H1 (cell line): Measurements from ENCODE around the gene VSIG2. TPM values are rescaled to one million over a fixed set of nuclear protein-coding genes. Genes with fewer than 3 reads are reported as not detected.

Source experiments
- CTCF ChIA-PET: fragments of 300-600 bp; sonication (Branson Sonifier 250); formaldehyde crosslinking; loops from one replicate; lab custom pipeline; 2021; ENCODE audit not compliant: partially characterized antibody; lab: Charles Lee
- POLR2A ChIA-PET: fragments of 300-600 bp; sonication (Branson Sonifier 250); formaldehyde crosslinking; loops from one replicate; lab custom pipeline; 2021; ENCODE audit warnings: inconsistent platforms; ENCODE audit not compliant: partially characterized antibody; lab: Charles Lee
- DNase-seq, 2 experiments: peaks; one replicate each; pipeline versions ENCODE4 v3.0.0 to v3.0.0-alpha.2; 2010 to 2022; ENCODE audit warnings: low spot score in 2 of 2, low read depth in 1 of 2, mixed read lengths in 1 of 2
- FAIRE-seq: peaks from 2 replicates; lab custom pipeline; 2011; peaks lifted over from hg19 to GRCh38; lab: Jason Lieb, UNC
- H2AFZ ChIP-seq: 2 replicates; pipeline ENCODE4 v1.8.1; 2012; ENCODE audit warnings: low read length, inconsistent platforms
- H2AK5ac ChIP-seq: 2 replicates; pipeline ENCODE4 v1.6.1; 2013; ENCODE audit warnings: low read depth, low read length
- H2BK120ac ChIP-seq: replicated peaks from 2 replicates; pipeline ENCODE3; 2013; ENCODE audit warnings: low read depth, low read length, inconsistent platforms
- H2BK12ac ChIP-seq: 2 replicates; pipeline ENCODE4 v1.6.1; 2013; ENCODE audit warnings: low read depth, low read length
- H2BK15ac ChIP-seq: 2 replicates; pipeline ENCODE4 v1.6.1; 2013; ENCODE audit warnings: low read length
- H2BK20ac ChIP-seq: 2 replicates; pipeline ENCODE4 v1.6.1; 2013; ENCODE audit warnings: low read length
- H2BK5ac ChIP-seq: 2 replicates; pipeline ENCODE4 v1.6.1; 2013; ENCODE audit warnings: low read depth, low read length
- H3K14ac ChIP-seq: 2 replicates; pipeline ENCODE4 v1.6.1; 2013; ENCODE audit warnings: inconsistent platforms; ENCODE audit not compliant: insufficient read length
- H3K18ac ChIP-seq: 2 replicates; pipeline ENCODE4 v1.6.1; 2013; ENCODE audit warnings: low read length; ENCODE audit errors: extremely low read depth
- H3K23ac ChIP-seq: 2 replicates; pipeline ENCODE4 v1.6.1; 2013; ENCODE audit warnings: inconsistent platforms; ENCODE audit not compliant: insufficient read length
- H3K23me2 ChIP-seq: 2 replicates; pipeline ENCODE4 v1.6.1; 2013; ENCODE audit warnings: low read depth, low read length
- H3K27ac ChIP-seq: 2 replicates; pipeline ENCODE4 v1.6.1; 2011; ENCODE audit warnings: low read depth, low read length, inconsistent platforms
- H3K27me3 ChIP-seq, 4 experiments: replicated peaks in 1 of 4; 1 replicate in 1 of 4; 2 replicates in 3 of 4; pipeline versions ENCODE4 v1.6.1 to v1.8.1; 2011 to 2013; ENCODE audit warnings: low read length in 3 of 4, mild to moderate bottlenecking in 3 of 4, inconsistent platforms in 2 of 4, mixed read lengths in 2 of 4, moderate library complexity in 1 of 4; ENCODE audit not compliant: control insufficient read depth in 3 of 4, insufficient read depth in 3 of 4; ENCODE audit errors: extremely low read depth in 1 of 4
- H3K36me3 ChIP-seq, 4 experiments: 2 replicates each; pipeline versions ENCODE4 v1.6.1 to v1.8.1; 2011 to 2013; ENCODE audit warnings: mild to moderate bottlenecking in 4 of 4, low read length in 3 of 4, moderate library complexity in 2 of 4, control low read depth in 1 of 4, inconsistent platforms in 1 of 4; ENCODE audit not compliant: insufficient read depth in 4 of 4, control insufficient read depth in 2 of 4
- H3K4ac ChIP-seq: replicated peaks from 2 replicates; pipeline ENCODE3; 2013; ENCODE audit warnings: low read length, low read depth, mixed read lengths, inconsistent platforms; ENCODE audit not compliant: insufficient read length
- H3K4me1 ChIP-seq, 4 experiments: replicated peaks in 1 of 4; 1 replicate in 1 of 4; 2 replicates in 3 of 4; pipeline versions ENCODE4 v1.6.1 to v1.8.1; 2011 to 2013; ENCODE audit warnings: low read length in 3 of 4, inconsistent platforms in 2 of 4, mixed read lengths in 1 of 4; ENCODE audit not compliant: insufficient read depth in 4 of 4, control insufficient read depth in 3 of 4
- H3K4me2 ChIP-seq, 2 experiments: 2 replicates each; pipeline versions ENCODE4 v1.6.1 to v1.8.1; 2011 to 2013; ENCODE audit warnings: low read depth in 2 of 2, low read length in 2 of 2, control low read depth in 1 of 2, inconsistent platforms in 1 of 2, mild to moderate bottlenecking in 1 of 2; ENCODE audit not compliant: insufficient read depth in 1 of 2
- H3K4me3 ChIP-seq, 4 experiments: fragments of 200-600, 300-600 bp in 1 of 4; sonication (generic), shearing (Covaris generic), sonication (Bioruptor Twin) in 1 of 4; 2 replicates each; pipeline versions ENCODE4 v1.5.1 to v1.8.1; 2011 to 2016; ENCODE audit warnings: low read length in 4 of 4, low read depth in 3 of 4, control low read depth in 2 of 4, inconsistent platforms in 2 of 4, mild to moderate bottlenecking in 2 of 4, mixed read lengths in 1 of 4, moderate library complexity in 1 of 4; ENCODE audit not compliant: insufficient read depth in 2 of 4; ENCODE audit errors: extremely low read depth in 1 of 4
- H3K56ac ChIP-seq: replicated peaks from 2 replicates; pipeline ENCODE3; 2013; ENCODE audit warnings: low read depth, mild to moderate bottlenecking, mixed read lengths, low read length, inconsistent platforms; ENCODE audit not compliant: insufficient read length
- H3K79me1 ChIP-seq: 2 replicates; pipeline ENCODE4 v1.6.1; 2013; ENCODE audit warnings: low read depth, low read length, control low read depth
- H3K79me2 ChIP-seq, 2 experiments: 2 replicates each; pipeline versions ENCODE4 v1.6.1 to v1.8.1; 2012 to 2013; ENCODE audit warnings: low read length in 2 of 2, mild to moderate bottlenecking in 2 of 2, inconsistent platforms in 1 of 2; ENCODE audit not compliant: insufficient read depth in 2 of 2, control insufficient read depth in 1 of 2
- H3K9ac ChIP-seq, 4 experiments: replicated peaks in 1 of 4; 1 replicate in 1 of 4; 2 replicates in 3 of 4; pipeline versions ENCODE4 v1.6.1 to v1.8.1; 2011 to 2013; ENCODE audit warnings: low read depth in 3 of 4, low read length in 3 of 4, control low read depth in 2 of 4, mild to moderate bottlenecking in 2 of 4, moderate library complexity in 2 of 4, inconsistent platforms in 1 of 4; ENCODE audit errors: extremely low read depth in 1 of 4
- H3K9me3 ChIP-seq, 2 experiments: 2 replicates each; pipeline versions ENCODE4 v1.6.1 to v1.8.1; 2012 to 2013; ENCODE audit warnings: mild to moderate bottlenecking in 2 of 2, moderate library complexity in 2 of 2, control low read depth in 1 of 2, inconsistent platforms in 1 of 2, low read depth in 1 of 2, low read length in 1 of 2, mixed read lengths in 1 of 2; ENCODE audit not compliant: insufficient read depth in 2 of 2
- H4K20me1 ChIP-seq, 2 experiments: replicated peaks in 1 of 2; 2 replicates each; pipeline versions ENCODE3 to v1.8.1; 2011 to 2013; ENCODE audit warnings: inconsistent platforms in 2 of 2, low read length in 2 of 2, mild to moderate bottlenecking in 1 of 2; ENCODE audit not compliant: insufficient read depth in 2 of 2, control insufficient read depth in 1 of 2
- H4K5ac ChIP-seq: 2 replicates; pipeline ENCODE4 v1.6.1; 2013; ENCODE audit warnings: low read length, low read depth, mixed read lengths, inconsistent platforms; ENCODE audit not compliant: insufficient read length
- H4K8ac ChIP-seq: 2 replicates; pipeline ENCODE4 v1.8.0; 2013; ENCODE audit warnings: mild to moderate bottlenecking, moderate library complexity, low read length, inconsistent platforms; ENCODE audit not compliant: insufficient read depth; ENCODE audit errors: extremely low read depth
- H4K91ac ChIP-seq: replicated peaks from 2 replicates; pipeline ENCODE3; 2013; ENCODE audit warnings: low read length, mixed read lengths, inconsistent platforms; ENCODE audit not compliant: insufficient read length
- CBX8 ChIP-seq: fragments of 300-800, 300-1000 bp; sonication (generic); IDR thresholded peaks from 2 replicates; pipeline ENCODE4 v1.7.1; 2016; ENCODE audit warnings: low read depth, low read length, borderline replicate concordance
- CTCF ChIP-seq, 3 experiments: IDR thresholded peaks; 1 replicate in 2 of 3; 2 replicates in 1 of 3; pipeline versions ENCODE4 v1.5.1 to v1.6.1; 2011; ENCODE audit warnings: low read length in 3 of 3, mild to moderate bottlenecking in 3 of 3, inconsistent platforms in 2 of 3, low read depth in 1 of 3, moderate library complexity in 1 of 3; ENCODE audit not compliant: insufficient read depth in 1 of 3; ENCODE audit errors: control extremely low read depth in 1 of 3
- EGR1 ChIP-seq: IDR thresholded peaks from 2 replicates; pipeline ENCODE4 v1.6.1; 2011; ENCODE audit warnings: low read depth, low read length, borderline replicate concordance
- HDAC2 ChIP-seq, 2 experiments: fragments of 300-600 bp in 1 of 2; sonication (generic) in 1 of 2; IDR thresholded peaks; 2 replicates each; pipeline ENCODE4 v1.6.1; 2011 to 2012; ENCODE audit warnings: low read depth in 2 of 2, low read length in 2 of 2, mild to moderate bottlenecking in 2 of 2, moderate library complexity in 2 of 2, borderline replicate concordance in 1 of 2, inconsistent platforms in 1 of 2
- SP2 ChIP-seq: IDR thresholded peaks from 2 replicates; pipeline ENCODE4 v1.6.1; 2012; ENCODE audit warnings: mild to moderate bottlenecking, low read length, inconsistent platforms
- TAF1 ChIP-seq: IDR thresholded peaks from 2 replicates; pipeline ENCODE4 v1.6.1; 2011; ENCODE audit warnings: mild to moderate bottlenecking, low read depth, low read length
- YY1 ChIP-seq: IDR thresholded peaks from 2 replicates; pipeline ENCODE4 v1.6.1; 2011; ENCODE audit warnings: low read depth, mild to moderate bottlenecking, low read length
- WGBS, 2 experiments: shearing (Covaris generic) in 1 of 2; methylation state at CpG; one replicate each; pipeline versions ENCODE4 v1.1.6 to v1.1.7; 2013 to 2015; ENCODE audit warnings: low lambda C conversion rate in 2 of 2, mixed read lengths in 2 of 2, inconsistent platforms in 1 of 2, low coverage in 1 of 2, missing lambda C conversion rate in 1 of 2; ENCODE audit not compliant: insufficient replicate concordance in 2 of 2, insufficient coverage in 1 of 2, insufficient read length in 1 of 2; ENCODE audit errors: extremely low coverage in 1 of 2, missing lambda C conversion rate in 1 of 2; 5-methylcytosine and 5-hydroxymethylcytosine counted together
- polyA plus RNA-seq, 7 experiments: library from polyadenylated mRNA; depleted of rRNA in 3 of 7; stranded (reverse) in 5 of 7; unstranded in 2 of 7; fragments of >200 nt in 5 of 7; fragments of 200-250 nt in 2 of 7; gene quantifications; 1 replicate in 5 of 7; 2 replicates in 1 of 7; 4 replicates in 1 of 7; pipeline versions ENCODE4 v1.2.1 to v1.2.3, GENCODE V29; 2011 to 2013; ENCODE audit warnings: missing spikeins in 2 of 7, mixed read lengths in 2 of 7
- total RNA-seq: library from RNA; stranded (reverse); fragmentation: NEBNext Ultra II Directional; extraction: Animal tissue kit (Norgen Biotek cat#: 25700); gene quantifications from 2 replicates; pipeline ENCODE4 v1.2.1, GENCODE V29; 2021
- TF ChIP-seq, protein P1 (sequence below): IDR thresholded peaks from 2 replicates; pipeline ENCODE4 v1.6.1; 2012; ENCODE audit warnings: inconsistent platforms

Gene VSIG2
- total and polyA plus RNA-seq, 2 of the 8 experiments (the other 6 are each of a cell fraction or from before 2014, with no cell fraction given): 0.18 TPM; not detected in 1

- Histone ChIP-seq H3K4me3 (peak overlapping the region; percentile 72 to 83 (median 77); a peak in 7 of 8 replicates), H2AFZ (no peak overlapping the region), H4K5ac (no peak overlapping the region), H2BK20ac (no peak overlapping the region), H3K36me3 (no peaks in the 10 kb centered on the region), H3K27me3 (peaks cover 92 to 99% (median 97%) of the 10 kb centered on the region in 4 experiments), H3K18ac (no peak overlapping the region), H2BK120ac (no peak overlapping the region), H3K9ac (no peak overlapping the region), H2BK15ac (no peak overlapping the region), H3K23ac (no peak overlapping the region), H3K4ac (no peak overlapping the region), H3K79me1 (no peaks in the 10 kb centered on the region), H3K27ac (no peak overlapping the region), H3K56ac (no peak overlapping the region), H4K20me1 (peaks cover 16 to 31% of the 10 kb centered on the region in 2 experiments), H4K91ac (no peak overlapping the region), H4K8ac (no peak overlapping the region; the same call in 1 of the 2 replicates), H2AK5ac (no peak overlapping the region), H3K23me2 (peaks cover 11% of the 10 kb centered on the region; the same call in 1 of the 2 replicates), H3K14ac (no peak overlapping the region), H2BK5ac (no peak overlapping the region), H3K4me1 (peaks cover 0 to 17% (median 14%) of the 10 kb centered on the region in 4 experiments; a peak in 6 of 7 replicates), H2BK12ac (peak overlapping the region; percentile 68; the same call in 1 of the 2 replicates), H3K79me2 (no peaks in the 10 kb centered on the region), H3K4me2 (peak overlapping the region; percentile 83 to 95), H3K9me3 (no peaks in the 10 kb centered on the region)
- FAIRE-seq (no peak), DNase-seq (peak in 1 of 2 experiments; percentile 60)
- 3% methylated on average over 39 of the region's 44 CpGs; no CpG with 5 or more reads in 1 of the 2 experiments for WGBS, 2 experiments
- POLR2A ChIA-PET: interaction anchor here (0.8 to 2.8 kb wide), 5 partner anchors 10 to 114 kb away, joined by 3 to 13 read pairs (median 3); partner anchors contain the start of genes SIAE and SPA17
- CTCF ChIA-PET: interaction anchor here (0.6 to 28.0 kb wide), 20 partner anchors 6 to 139 kb away, joined by 3 to 382 read pairs (median 6); partner anchors contain the start of genes ESAM, NRGN, SIAE and SPA17
- TF ChIP-seq YY1: no peak
- no peak for TF ChIP-seq SP2
- TF ChIP-seq, protein P1, sequence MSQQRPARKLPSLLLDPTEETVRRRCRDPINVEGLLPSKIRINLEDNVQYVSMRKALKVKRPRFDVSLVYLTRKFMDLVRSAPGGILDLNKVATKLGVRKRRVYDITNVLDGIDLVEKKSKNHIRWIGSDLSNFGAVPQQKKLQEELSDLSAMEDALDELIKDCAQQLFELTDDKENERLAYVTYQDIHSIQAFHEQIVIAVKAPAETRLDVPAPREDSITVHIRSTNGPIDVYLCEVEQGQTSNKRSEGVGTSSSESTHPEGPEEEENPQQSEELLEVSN: peak; percentile 55; the same call in 1 of the 2 replicates
- no peak for TF ChIP-seq EGR1
- TF ChIP-seq HDAC2 (IDR thresholded peaks at IDR 0.05; ENCODE audit: borderline replicate concordance in 1 of 2, low read depth in 2 of 2, low read length in 2 of 2): no peak
- no peak for TF ChIP-seq CTCF (IDR thresholded peaks at IDR 0.05; ENCODE audit: control extremely low read depth in 1 of 3, insufficient read depth in 1 of 3, low read depth in 1 of 3, low read length in 3 of 3)
- no peak for TF ChIP-seq TAF1
- no peak for TF ChIP-seq CBX8
Observed at GRCh38 chr11:124745270-124745834, 6.7 kb downstream of the VSIG2 start.
